Superior temporal gyrus (tissue), 1 donor: ENCODE data around the gene TAF3.
"Not testable (repeated sequence)": the region's sequence is repeated elsewhere in the genome, so short reads cannot be mapped to it uniquely, and the experiment has no call there.

ENCODE experiments used
- DNase-seq: peaks from one replicate; pipeline ENCODE4 v3.0.0-alpha.2; 2016; ENCODE audit errors: extremely low spot score

Gene TAF3, protein sequence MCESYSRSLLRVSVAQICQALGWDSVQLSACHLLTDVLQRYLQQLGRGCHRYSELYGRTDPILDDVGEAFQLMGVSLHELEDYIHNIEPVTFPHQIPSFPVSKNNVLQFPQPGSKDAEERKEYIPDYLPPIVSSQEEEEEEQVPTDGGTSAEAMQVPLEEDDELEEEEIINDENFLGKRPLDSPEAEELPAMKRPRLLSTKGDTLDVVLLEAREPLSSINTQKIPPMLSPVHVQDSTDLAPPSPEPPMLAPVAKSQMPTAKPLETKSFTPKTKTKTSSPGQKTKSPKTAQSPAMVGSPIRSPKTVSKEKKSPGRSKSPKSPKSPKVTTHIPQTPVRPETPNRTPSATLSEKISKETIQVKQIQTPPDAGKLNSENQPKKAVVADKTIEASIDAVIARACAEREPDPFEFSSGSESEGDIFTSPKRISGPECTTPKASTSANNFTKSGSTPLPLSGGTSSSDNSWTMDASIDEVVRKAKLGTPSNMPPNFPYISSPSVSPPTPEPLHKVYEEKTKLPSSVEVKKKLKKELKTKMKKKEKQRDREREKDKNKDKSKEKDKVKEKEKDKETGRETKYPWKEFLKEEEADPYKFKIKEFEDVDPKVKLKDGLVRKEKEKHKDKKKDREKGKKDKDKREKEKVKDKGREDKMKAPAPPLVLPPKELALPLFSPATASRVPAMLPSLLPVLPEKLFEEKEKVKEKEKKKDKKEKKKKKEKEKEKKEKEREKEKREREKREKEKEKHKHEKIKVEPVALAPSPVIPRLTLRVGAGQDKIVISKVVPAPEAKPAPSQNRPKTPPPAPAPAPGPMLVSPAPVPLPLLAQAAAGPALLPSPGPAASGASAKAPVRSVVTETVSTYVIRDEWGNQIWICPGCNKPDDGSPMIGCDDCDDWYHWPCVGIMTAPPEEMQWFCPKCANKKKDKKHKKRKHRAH

DNA sequence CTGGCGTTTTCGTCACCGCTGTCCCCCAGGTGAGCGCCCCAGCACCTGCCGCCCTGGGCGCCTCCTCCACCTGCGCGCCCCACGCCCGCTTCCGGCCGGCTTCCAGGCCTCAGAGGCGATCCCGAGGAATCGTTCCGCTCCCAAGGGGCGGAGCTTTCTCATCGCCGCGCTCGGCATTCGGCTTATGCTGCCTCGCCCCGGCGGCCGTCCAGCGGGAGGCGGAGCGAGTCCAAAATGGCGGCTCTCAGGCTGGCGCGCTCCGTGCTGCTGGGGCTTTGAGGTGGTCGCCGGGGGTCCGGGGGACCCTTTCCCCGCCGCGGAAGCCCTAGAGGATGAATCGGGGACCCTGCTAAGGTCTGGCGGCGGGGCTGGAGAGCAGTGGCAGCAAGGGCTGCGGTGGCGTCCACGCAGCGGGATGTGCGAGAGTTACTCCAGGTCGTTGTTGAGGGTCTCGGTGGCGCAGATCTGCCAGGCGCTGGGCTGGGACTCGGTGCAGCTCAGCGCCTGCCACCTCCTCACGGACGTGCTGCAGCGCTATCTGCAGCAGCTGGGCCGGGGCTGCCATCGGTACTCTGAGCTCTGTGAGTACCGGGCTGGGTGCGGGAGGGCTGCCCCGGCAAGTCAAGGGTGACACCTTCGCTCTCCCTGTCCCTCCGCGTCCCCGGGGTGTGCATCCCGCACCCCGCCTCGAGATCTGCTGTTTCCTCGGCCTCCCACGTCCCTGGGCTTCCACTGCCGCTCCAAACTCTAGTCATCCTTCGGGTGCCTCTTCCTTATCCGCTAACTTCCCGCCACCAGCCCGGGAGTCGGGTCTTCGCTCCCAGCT, at the start of gene TAF3:
TAF3 (plus strand) TSS at position 211 of the 826 bp plus-strand sequence; CDS start at position 416, 205 bp downstream.
- DNase-seq = peak; percentile 94

DNA sequence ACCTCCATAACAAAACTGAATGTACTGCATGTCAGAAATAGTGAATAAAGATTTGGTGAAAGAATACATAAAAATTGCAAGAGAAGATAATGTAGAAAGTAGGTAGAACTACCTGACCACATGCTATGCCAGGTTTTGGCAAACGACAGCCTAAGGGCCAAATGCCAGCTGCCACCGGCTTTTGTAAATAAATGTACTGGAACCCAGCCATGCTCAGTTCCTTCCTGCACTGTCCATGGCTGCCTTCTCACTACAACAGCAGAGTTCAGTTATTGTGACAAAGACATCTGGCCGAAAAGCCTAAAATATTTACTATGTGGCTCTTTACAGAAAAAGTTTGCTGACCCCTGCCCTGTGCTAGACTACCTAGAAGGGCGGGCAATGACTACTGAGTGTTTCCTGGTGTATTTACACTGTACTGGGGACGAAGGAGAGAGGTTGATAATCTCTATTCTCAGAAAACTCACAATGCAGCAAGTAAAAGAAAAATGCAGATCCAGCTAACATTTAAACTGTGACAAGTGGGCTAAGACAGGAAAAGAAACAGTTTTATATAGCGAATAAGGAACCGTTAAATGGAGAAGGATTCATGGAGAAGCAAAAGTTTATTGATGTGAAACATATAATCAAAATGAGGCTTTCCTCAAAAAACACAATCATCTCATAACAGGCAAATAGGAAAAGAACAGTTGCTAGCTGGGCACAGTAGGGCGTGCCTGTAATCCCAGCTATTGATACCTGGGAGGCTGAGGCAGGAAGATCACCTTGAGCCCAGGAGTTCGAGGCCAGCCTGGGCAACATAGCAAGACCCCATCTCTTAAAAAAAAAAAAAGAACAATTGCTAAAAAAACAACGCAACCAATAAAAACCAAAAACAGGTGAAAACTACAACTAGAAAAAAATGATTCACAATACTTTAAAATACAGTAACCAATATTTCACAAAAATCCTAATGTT, 44.2 kb upstream of the TAF3 start:
- no peak for DNase-seq

DNA sequence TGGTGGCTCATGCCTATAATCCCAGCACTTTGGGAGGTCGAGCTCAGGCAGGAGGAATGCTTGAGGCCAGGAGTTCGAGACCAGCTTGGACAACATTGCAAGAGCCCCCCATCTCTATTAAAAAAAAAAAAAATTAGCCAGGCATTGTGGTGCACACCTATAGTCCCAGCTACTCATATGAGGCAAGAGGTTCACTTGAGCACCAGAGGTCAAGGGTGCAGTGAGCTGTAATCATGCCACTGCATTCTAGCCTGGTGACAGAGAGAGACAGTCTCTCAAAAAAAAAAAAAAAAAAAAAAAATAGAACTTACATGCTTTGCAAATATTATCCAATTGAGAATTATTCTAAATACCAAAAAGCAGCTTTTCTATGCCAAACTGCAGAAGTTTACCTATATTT, 41.5 kb upstream of the TAF3 start:
- no peak for DNase-seq

- not testable (repeated sequence) for DNase-seq
Observed at GRCh38 chr10:7782194-7782593, 36.1 kb upstream of the TAF3 start.

- DNase-seq = no peak
Observed at GRCh38 chr10:7786430-7786829, 31.9 kb upstream of the TAF3 start.

DNA sequence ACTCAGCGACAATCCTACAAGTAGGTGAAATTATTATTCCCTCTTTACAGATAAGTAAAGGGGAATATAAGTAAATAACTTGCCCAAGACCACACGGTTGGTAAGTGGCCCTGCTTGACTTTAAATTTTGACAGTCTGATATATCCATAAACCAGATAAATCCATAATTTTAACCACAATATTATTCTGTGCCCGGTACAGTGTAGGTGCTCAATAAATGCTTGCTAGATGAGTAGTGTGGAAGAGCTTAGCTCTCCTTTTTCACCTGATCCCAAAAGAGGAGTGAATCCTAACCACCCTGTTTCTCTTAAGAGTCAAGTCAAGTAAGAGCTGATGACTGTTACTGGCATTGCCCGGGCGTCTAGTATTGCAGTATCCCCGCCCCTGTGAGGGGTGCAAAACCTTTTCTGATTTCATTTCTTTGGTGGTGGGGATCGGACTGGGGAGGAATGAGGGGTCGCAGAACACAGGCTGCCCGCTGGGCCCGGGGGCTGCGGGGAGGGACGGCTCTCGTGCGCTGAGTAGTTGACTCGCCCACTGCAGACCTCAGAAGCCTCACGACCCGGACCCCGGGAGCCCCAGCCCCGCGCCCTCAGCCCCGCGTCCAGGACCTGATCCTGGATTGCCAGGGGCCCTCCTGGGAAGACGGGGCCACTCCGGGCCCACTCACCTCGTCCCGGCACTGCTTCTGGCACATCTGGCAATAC, 31.0 kb upstream of the TAF3 start:
- DNase-seq = no peak

- peak; percentile 97 for DNase-seq
Observed at GRCh38 chr10:7787857-7788638, 30.3 kb upstream of the TAF3 start, which contains the start of the genes ATP5F1C and KIN. Gene ATP5F1C (plus strand): TSS chr10:7788177. CDS start chr10:7788208, 31 bp downstream. Gene KIN (minus strand): TSS chr10:7787993. CDS start chr10:7787933, 60 bp downstream.

- DNase-seq = no peak
Observed at GRCh38 chr10:7788639-7789286, 29.5 kb upstream of the TAF3 start.

- DNase-seq = no peak
Observed at GRCh38 chr10:7789390-7789789, 28.9 kb upstream of the TAF3 start.

GRCh38 chr10:7792541-7792940, 25.8 kb upstream of the TAF3 start:
- DNase-seq = peak; percentile 80

DNA sequence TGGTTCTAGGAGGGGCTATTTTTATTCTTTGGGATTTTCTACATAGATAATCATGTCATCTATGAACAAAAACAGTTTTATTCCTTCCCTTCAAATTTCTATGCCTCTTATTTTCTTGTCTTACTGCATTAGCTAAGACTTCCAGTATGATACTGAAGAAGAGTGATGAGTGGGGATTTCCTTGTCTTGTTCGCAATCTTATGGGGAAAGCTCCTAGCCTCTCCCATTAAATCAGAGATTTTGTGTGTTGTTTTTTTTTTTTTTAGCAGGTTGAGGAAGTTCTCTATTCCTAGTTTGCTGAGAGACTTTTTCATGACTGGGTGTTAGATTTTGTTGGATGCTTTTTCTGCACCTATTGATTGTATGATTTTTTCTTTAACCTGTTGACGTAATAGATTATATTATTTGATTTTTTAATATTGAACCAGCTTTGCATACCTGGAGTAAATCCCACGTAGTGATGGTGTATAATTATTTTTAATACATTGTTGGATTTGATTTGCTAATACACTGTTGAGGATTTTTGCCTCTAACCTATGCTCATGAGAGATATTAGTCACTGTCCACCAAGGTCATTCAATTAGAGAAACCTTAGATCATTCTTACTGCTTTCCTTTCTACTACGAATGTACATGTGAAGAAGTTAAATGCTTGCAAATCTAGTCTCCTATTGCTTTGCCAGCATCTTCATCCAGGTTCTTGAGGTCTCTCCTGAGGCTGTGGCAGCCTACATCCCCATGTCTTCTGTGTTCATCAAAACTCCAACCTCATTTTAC, 23.9 kb upstream of the TAF3 start:
- DNase-seq = no peak

GRCh38 chr10:7795605-7796004, 22.7 kb upstream of the TAF3 start:
- no peak for DNase-seq

DNA sequence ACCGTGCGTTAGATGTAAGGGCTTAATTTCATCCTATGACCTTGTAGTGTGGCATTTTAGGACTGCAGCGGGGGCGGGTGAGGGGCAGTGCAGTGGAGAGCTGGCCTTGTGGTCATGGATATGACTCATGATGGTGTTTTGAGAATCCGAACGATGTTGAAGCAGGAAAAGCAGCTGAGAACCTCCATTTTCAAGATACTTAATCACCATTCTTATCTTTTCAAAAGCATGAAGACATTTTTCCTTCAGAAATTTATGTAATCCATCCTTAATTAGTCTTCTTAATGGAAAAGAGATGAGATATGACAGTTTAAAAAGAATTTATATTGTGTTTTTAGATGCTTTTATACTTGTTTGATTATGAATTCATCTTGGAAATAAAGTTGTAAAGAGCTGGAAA, 20.7 kb upstream of the TAF3 start:
- no peak for DNase-seq

DNA sequence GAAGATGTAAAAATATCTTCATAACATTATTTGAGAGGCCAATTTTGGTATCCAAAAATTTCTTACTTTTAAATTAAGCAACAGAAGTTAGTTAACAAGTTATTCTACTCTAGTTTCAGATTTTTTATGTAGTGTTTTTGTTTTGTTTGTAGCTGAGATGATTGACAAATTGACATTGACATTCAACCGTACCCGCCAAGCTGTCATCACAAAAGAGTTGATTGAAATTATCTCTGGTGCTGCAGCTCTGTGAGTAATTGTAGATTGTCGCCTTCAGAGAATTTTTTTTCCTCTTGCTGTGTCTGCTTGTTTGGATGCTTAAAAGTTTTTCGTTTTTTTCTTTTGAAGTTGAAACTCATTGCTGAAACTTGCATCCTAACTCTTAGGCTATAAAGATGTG, 15.7 kb upstream of the TAF3 start:
- DNase-seq = no peak

- DNase-seq = no peak
Observed at GRCh38 chr10:7804216-7804615, 14.1 kb upstream of the TAF3 start.

GRCh38 chr10:7804741-7805140, 13.6 kb upstream of the TAF3 start:
- no peak for DNase-seq

- DNase-seq = no peak
Observed at GRCh38 chr10:7808686-7809267, 9.5 kb upstream of the TAF3 start.
